Left lung (tissue), 10 donors: Measurements from ENCODE around the gene DIP2A. TPM values are rescaled to one million over a fixed set of nuclear protein-coding genes. Genes with fewer than 3 reads are reported as not detected.

Experiments used
- ATAC-seq: fragments of 200-7000 bp; cut with Tn5 transposase; one replicate; pipeline ENCODE4 v1.9.1; 2020; ENCODE audit warnings: moderate library complexity
- DNase-seq, 4 donors: peaks; one replicate each; pipeline ENCODE4 v3.0.0-alpha.2; 2013 to 2020
- H3K27ac ChIP-seq, 2 donors: fragments of 200-600 bp; sonication (generic) in 1 of 2; one replicate each; pipeline versions ENCODE4 v1.5.0 to v1.8.0; 2020 to 2021
- H3K27me3 ChIP-seq, 2 donors: fragments of 200-600 bp; sonication (generic) in 1 of 2; one replicate each; pipeline versions ENCODE4 v1.5.0 to v1.8.0; 2020 to 2021
- H3K36me3 ChIP-seq, 2 donors: fragments of 200-600 bp; sonication (generic) in 1 of 2; one replicate each; pipeline versions ENCODE4 v1.5.0 to v1.8.0; 2020 to 2021
- H3K4me1 ChIP-seq, 2 donors: fragments of 200-600 bp; one replicate each; pipeline ENCODE4 v1.8.0; 2021
- H3K4me3 ChIP-seq, 2 donors: fragments of 200-600 bp; sonication (generic) in 1 of 2; one replicate each; pipeline versions ENCODE4 v1.5.0 to v1.8.0; 2020 to 2021; ENCODE audit warnings: mild to moderate bottlenecking in 1 of 2
- H3K9me3 ChIP-seq, 2 donors: fragments of 200-600 bp; sonication (generic) in 1 of 2; one replicate each; pipeline versions ENCODE4 v1.5.0 to v1.8.0; 2020 to 2021
- intact Hi-C, 2 donors: fragments of 100-400 bp; cut with DNase I; formaldehyde crosslinking; loops; one replicate each; pipeline versions ENCODE4 v1.11.2 to v1.14.2; 2022
- polyA plus RNA-seq, 6 donors: library from polyadenylated mRNA; unstranded; fragments of 120-200 nt; gene quantifications; one replicate each; pipeline ENCODE4 v1.2.1, GENCODE V29; 2013; ENCODE audit not compliant: insufficient read length in 6 of 6
- total RNA-seq, 2 donors: library from RNA; stranded (reverse); fragmentation: NEBNext Ultra II Directional; extraction: Animal tissue kit (Norgen Biotek cat#: 25700); gene quantifications; one replicate each; pipeline ENCODE4 v1.2.1, GENCODE V29; 2021
- TF ChIP-seq, protein P1 (sequence below), 2 donors: fragments of 200-600 bp; sonication (generic) in 1 of 2; IDR thresholded peaks; one replicate each; pipeline versions ENCODE4 v1.5.0 to v1.8.0; 2021; ENCODE audit warnings: antibody characterized with exemption in 2 of 2
- donor health status: DM: no; HTN: yes; CAD: no.
- donor health status: DM: no; HTN: no; CAD: no.

Gene DIP2A
- total and polyA plus RNA-seq, 8 donors, result 31.5 to 75.3 (median 62.6) TPM

DNA sequence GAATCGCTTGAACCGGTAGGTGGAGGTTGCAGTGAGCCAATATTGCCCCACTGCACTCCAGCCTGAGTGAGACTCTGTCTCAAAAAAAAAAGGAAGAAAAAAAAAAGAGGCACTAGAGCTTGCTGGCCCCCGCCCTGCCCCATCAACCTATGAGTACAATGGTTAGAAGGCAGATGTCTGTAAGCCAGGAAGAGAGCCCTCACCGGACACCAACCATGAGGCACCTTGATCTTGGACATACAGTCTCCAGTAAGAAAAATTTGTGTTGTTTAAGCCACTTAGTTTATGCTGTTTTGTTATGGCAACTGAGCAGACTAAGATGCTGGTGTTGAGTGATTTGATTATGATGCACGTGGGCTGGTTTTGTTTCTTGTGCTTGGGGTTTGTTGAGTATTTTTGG, 34.2 kb downstream of the DIP2A start:
- no peak for ATAC-seq
- TF ChIP-seq, protein P1, sequence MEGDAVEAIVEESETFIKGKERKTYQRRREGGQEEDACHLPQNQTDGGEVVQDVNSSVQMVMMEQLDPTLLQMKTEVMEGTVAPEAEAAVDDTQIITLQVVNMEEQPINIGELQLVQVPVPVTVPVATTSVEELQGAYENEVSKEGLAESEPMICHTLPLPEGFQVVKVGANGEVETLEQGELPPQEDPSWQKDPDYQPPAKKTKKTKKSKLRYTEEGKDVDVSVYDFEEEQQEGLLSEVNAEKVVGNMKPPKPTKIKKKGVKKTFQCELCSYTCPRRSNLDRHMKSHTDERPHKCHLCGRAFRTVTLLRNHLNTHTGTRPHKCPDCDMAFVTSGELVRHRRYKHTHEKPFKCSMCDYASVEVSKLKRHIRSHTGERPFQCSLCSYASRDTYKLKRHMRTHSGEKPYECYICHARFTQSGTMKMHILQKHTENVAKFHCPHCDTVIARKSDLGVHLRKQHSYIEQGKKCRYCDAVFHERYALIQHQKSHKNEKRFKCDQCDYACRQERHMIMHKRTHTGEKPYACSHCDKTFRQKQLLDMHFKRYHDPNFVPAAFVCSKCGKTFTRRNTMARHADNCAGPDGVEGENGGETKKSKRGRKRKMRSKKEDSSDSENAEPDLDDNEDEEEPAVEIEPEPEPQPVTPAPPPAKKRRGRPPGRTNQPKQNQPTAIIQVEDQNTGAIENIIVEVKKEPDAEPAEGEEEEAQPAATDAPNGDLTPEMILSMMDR (IDR thresholded peaks at IDR 0.05), result no peak
- intact Hi-C loops, result no loop called here

DNA sequence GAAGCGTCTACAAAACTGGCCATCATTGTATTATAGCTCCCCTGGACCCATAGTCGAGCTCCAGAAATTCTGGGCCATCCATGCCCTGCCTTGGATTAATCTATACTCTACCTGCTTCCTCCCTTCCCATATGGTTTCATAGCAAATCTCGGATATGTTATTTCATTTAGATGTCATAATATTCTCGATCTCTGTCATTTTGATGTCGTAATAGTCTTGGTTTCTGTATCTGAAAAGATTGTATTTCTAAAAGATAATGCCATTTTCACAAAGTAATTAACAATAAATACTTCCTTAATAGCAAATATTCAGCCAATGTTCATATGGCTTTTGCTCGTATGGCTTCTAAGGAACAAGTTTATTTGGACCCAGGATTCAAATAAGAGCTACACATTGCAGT, 35.1 kb downstream of the DIP2A start:
- TF ChIP-seq, protein P1 (IDR thresholded peaks at IDR 0.05), result no peak
- intact Hi-C loops, result no loop called here
- H3K27me3 ChIP-seq, result no peaks in the 10 kb centered on the region
- H3K4me1 ChIP-seq, result no peaks in the 10 kb centered on the region
- H3K4me3 ChIP-seq, result no peak overlapping the region
- peaks cover 0 to 74% of the 10 kb centered on the region in 2 donors for H3K36me3 ChIP-seq
- H3K9me3 ChIP-seq, result no peaks in the 10 kb centered on the region
- no peak for ATAC-seq
- DNase-seq, result no peak
- H3K27ac ChIP-seq, result no peak overlapping the region

More for the DNA sequence above, 34.2 kb downstream of the DIP2A start:
- Histone ChIP-seq H3K4me3 (no peak overlapping the region), H3K27me3 (no peaks in the 10 kb centered on the region), H3K9me3 (no peaks in the 10 kb centered on the region), H3K27ac (no peak overlapping the region), H3K36me3 (peaks cover 0 to 64% of the 10 kb centered on the region in 2 donors), H3K4me1 (no peaks in the 10 kb centered on the region)
- DNase-seq, result no peak

- DNase-seq (no peak), ATAC-seq (no peak)
- Histone ChIP-seq H3K9me3 (no peaks in the 10 kb centered on the region), H3K27ac (no peak overlapping the region), H3K4me3 (no peak overlapping the region), H3K27me3 (no peaks in the 10 kb centered on the region), H3K36me3 (peaks cover 0 to 60% of the 10 kb centered on the region in 2 donors), H3K4me1 (peaks cover 0 to 17% of the 10 kb centered on the region in 2 donors)
- TF ChIP-seq, protein P1 (IDR thresholded peaks at IDR 0.05), result no peak
- intact Hi-C loops, result no loop called here
Observed at GRCh38 chr21:46498335-46499050, 39.8 kb downstream of the DIP2A start.

- peak; percentile 44 for ATAC-seq
- H3K36me3 ChIP-seq, result peaks cover 0 to 67% of the 10 kb centered on the region in 2 donors
Observed at GRCh38 chr21:46500224-46500861, 41.7 kb downstream of the DIP2A start.

More at GRCh38 chr21:46500224-46500861, 41.7 kb downstream of the DIP2A start:
- Histone ChIP-seq H3K9me3 (no peaks in the 10 kb centered on the region), H3K4me1 (peaks cover 0 to 17% of the 10 kb centered on the region in 2 donors), H3K4me3 (no peak overlapping the region), H3K27me3 (no peaks in the 10 kb centered on the region), H3K27ac (peak overlapping the region in 1 of 2 donors; percentile 24)
- TF ChIP-seq, protein P1 (IDR thresholded peaks at IDR 0.05), result no peak
- no peak for DNase-seq
- intact Hi-C loops, result no loop called here
